GM12873 (cell line): ENCODE data around the gene XKR8.

Experiments
- CTCF ChIP-seq: IDR thresholded peaks from 2 replicates; pipeline ENCODE4 v1.5.1; 2012; ENCODE audit warnings: low read depth, mild to moderate bottlenecking, moderate library complexity, low read length, control low read depth; ENCODE audit not compliant: insufficient read depth; ENCODE audit errors: missing control alignments

The XKR8 gene

GRCh38 chr1:27956761-27957160, 3.0 kb upstream of the XKR8 start:
- no peak for TF ChIP-seq CTCF

- no peak for TF ChIP-seq CTCF
Measured at GRCh38 chr1:27957655-27958054, 2.1 kb upstream of the XKR8 start.

GRCh38 chr1:27958513-27958912, 1.3 kb upstream of the XKR8 start:
- no peak for TF ChIP-seq CTCF

- no peak for TF ChIP-seq CTCF
Measured at GRCh38 chr1:27960762-27961645, 1.2 kb downstream of the XKR8 start.

- TF ChIP-seq CTCF: no peak
Measured at GRCh38 chr1:27961646-27962221, 2.0 kb downstream of the XKR8 start.

GRCh38 chr1:27963393-27963792, 3.6 kb downstream of the XKR8 start:
- no peak for TF ChIP-seq CTCF

- no peak for TF ChIP-seq CTCF
Measured at GRCh38 chr1:27966402-27967105, 6.8 kb downstream of the XKR8 start.
